K562 treated with DMSO at 1 percent for 48 hours (cell line): ENCODE results near the gene ERVV-1. TPM values are rescaled to one million over a fixed set of nuclear protein-coding genes. Genes with fewer than 3 reads are reported as not detected.

Experiments
- total RNA-seq: library from RNA; unstranded; fragments of 300-600 nt; gene quantifications from 2 replicates; pipeline ENCODE4 v1.2.3, GENCODE V29; 2022; ENCODE audit warnings: low replicate concordance; ENCODE audit errors: extremely low read depth

Gene ERVV-1, protein sequence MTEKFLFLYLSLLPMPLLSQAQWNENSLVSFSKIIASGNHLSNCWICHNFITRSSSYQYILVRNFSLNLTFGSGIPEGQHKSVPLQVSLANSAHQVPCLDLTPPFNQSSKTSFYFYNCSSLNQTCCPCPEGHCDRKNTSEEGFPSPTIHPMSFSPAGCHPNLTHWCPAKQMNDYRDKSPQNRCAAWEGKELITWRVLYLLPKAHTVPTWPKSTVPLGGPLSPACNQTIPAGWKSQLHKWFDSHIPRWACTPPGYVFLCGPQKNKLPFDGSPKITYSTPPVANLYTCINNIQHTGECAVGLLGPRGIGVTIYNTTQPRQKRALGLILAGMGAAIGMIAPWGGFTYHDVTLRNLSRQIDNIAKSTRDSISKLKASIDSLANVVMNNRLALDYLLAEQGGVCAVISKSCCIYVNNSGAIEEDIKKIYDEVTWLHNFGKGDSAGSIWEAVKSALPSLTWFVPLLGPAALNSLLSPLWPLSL
- not detected in 2 replicates for total RNA-seq

DNA sequence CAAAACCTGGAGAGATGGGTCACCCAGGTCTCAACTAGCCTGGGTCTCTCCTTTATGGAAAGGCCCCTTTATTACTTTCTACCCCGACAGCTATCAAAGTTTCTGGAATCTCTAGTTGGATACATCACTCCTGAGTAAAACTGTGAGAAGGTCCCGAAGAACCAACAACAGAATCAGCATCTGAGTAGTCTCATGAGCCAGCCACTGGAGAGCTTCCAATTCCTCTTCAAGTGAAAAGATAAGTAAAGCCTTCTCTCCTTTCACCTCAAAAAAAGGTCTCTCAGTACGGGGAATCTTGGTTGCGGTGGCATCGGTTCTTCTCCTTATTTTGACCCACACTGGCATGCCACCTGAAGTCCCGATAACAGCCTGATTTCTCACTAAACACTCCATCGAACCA is at the start of gene ERVV-1:
Gene ERVV-1 (plus strand): TSS at position 301 of the 400 bp plus-strand sequence. CDS start 170 bp downstream, outside the sequence.

Other genes with a start within 250 kb of the ERVV-1 start
- not detected in 2 replicates for gene ZNF600, start 227.1 kb upstream of the ERVV-1 start, total RNA-seq
- not detected in 2 replicates for gene ZNF28, start 192.3 kb upstream of the ERVV-1 start, total RNA-seq
- gene ZNF468, start 156.3 kb upstream of the ERVV-1 start, total RNA-seq, result not detected in 2 replicates
- not detected in 2 replicates for gene ZNF320, start 116.3 kb upstream of the ERVV-1 start, total RNA-seq
- gene ZNF888, start 90.5 kb upstream of the ERVV-1 start, total RNA-seq, result not detected in 2 replicates
- not detected in 2 replicates for gene ZNF816, start 51.0 kb upstream of the ERVV-1 start, total RNA-seq
- not detected in 2 replicates for gene ERVV-2, start 30.8 kb downstream of the ERVV-1 start, total RNA-seq
- not detected in 2 replicates for gene ZNF160, start 89.5 kb downstream of the ERVV-1 start, total RNA-seq
- gene ZNF415, start 119.0 kb downstream of the ERVV-1 start, total RNA-seq, result not detected in 2 replicates
- not detected in 2 replicates for gene ZNF347, start 145.1 kb downstream of the ERVV-1 start, total RNA-seq
- not detected in 2 replicates for gene ZNF665, start 179.4 kb downstream of the ERVV-1 start, total RNA-seq
- not detected in 2 replicates for gene ZNF677, start 241.0 kb downstream of the ERVV-1 start, total RNA-seq
- not detected in 2 replicates for gene VN1R2, start 244.4 kb downstream of the ERVV-1 start, total RNA-seq